Peyer's patch (tissue), 4 donors: Measurements from ENCODE around the gene AQP12A.

Experiments used
- POLR2A ChIP-seq, 2 donors: fragments of 450-650 bp; IDR thresholded peaks; one replicate each; pipeline ENCODE4 v1.5.1; 2017; ENCODE audit warnings: antibody characterized with exemption in 2 of 2, mild to moderate bottlenecking in 2 of 2, moderate library complexity in 2 of 2
- TF ChIP-seq, protein P1 (sequence below), 6 experiments: fragments of 450-650 bp in 4 of 6; fragments of 200-600 bp in 2 of 6; sonication (generic) in 1 of 6; IDR thresholded peaks; one replicate each; pipeline ENCODE4 v1.5.1; 2017 to 2019; ENCODE audit warnings: antibody characterized with exemption in 6 of 6, mild to moderate bottlenecking in 3 of 6, moderate library complexity in 1 of 6

DNA sequence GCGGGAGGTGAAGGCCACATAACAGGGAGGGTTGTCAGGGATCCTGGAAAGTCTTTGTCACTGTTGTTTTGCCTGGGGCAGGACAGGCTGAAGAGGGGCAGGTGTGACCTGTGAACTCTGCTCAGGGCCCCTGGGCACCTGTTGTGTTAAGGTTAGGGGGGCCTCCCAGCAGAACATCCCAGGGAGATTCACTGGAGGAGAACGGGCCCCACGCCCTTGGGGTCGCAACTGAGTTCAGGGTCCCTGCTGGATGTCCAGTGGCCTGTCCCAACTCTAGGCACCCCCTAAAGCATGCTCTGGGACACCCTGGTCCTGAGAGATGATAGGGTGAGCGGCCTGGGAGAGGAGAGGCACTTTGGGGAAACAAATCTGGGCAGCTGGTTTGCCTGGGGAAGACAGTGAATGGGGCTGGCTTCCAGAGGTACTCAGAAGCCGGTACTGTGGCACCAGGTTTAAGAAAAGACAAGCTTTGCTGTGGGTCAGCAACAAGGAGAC lies 43.5 kb upstream of the AQP12A start:
- no peak for TF ChIP-seq POLR2A (IDR thresholded peaks at IDR 0.05)
- TF ChIP-seq, protein P1, sequence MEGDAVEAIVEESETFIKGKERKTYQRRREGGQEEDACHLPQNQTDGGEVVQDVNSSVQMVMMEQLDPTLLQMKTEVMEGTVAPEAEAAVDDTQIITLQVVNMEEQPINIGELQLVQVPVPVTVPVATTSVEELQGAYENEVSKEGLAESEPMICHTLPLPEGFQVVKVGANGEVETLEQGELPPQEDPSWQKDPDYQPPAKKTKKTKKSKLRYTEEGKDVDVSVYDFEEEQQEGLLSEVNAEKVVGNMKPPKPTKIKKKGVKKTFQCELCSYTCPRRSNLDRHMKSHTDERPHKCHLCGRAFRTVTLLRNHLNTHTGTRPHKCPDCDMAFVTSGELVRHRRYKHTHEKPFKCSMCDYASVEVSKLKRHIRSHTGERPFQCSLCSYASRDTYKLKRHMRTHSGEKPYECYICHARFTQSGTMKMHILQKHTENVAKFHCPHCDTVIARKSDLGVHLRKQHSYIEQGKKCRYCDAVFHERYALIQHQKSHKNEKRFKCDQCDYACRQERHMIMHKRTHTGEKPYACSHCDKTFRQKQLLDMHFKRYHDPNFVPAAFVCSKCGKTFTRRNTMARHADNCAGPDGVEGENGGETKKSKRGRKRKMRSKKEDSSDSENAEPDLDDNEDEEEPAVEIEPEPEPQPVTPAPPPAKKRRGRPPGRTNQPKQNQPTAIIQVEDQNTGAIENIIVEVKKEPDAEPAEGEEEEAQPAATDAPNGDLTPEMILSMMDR (IDR thresholded peaks at IDR 0.05): no peak
